ENCODE results near the gene PARP2. TPM values are rescaled to one million over a fixed set of nuclear protein-coding genes. Genes with fewer than 3 reads are reported as not detected.

The PARP2 gene
- total and polyA plus RNA-seq, 9 of the 15 experiments (the other 6 are each of a cell fraction or from before 2014, with no cell fraction given) = 19.7 to 50.5 (median 29.9) TPM

- no peak for TF ChIP-seq FOXA3 (CRISPR knock-in tag; conservative IDR thresholded peaks at IDR 0.05 in 1 of 2, IDR thresholded peaks at IDR 0.05 in 1 of 2)
- TF ChIP-seq MXI1 (IDR thresholded peaks at IDR 0.05; ENCODE audit: low read depth, low read length) = no peak
- no peak for TF ChIP-seq MLX (CRISPR knock-in tag; conservative IDR thresholded peaks at IDR 0.05)
- no peak for TF ChIP-seq THRAP3 (IDR thresholded peaks at IDR 0.05; ENCODE audit: borderline replicate concordance)
- TF ChIP-seq, protein P1, sequence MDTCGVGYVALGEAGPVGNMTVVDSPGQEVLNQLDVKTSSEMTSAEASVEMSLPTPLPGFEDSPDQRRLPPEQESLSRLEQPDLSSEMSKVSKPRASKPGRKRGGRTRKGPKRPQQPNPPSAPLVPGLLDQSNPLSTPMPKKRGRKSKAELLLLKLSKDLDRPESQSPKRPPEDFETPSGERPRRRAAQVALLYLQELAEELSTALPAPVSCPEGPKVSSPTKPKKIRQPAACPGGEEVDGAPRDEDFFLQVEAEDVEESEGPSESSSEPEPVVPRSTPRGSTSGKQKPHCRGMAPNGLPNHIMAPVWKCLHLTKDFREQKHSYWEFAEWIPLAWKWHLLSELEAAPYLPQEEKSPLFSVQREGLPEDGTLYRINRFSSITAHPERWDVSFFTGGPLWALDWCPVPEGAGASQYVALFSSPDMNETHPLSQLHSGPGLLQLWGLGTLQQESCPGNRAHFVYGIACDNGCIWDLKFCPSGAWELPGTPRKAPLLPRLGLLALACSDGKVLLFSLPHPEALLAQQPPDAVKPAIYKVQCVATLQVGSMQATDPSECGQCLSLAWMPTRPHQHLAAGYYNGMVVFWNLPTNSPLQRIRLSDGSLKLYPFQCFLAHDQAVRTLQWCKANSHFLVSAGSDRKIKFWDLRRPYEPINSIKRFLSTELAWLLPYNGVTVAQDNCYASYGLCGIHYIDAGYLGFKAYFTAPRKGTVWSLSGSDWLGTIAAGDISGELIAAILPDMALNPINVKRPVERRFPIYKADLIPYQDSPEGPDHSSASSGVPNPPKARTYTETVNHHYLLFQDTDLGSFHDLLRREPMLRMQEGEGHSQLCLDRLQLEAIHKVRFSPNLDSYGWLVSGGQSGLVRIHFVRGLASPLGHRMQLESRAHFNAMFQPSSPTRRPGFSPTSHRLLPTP (IDR thresholded peaks at IDR 0.05; ENCODE audit: borderline replicate concordance, extremely low read depth, insufficient read length) = no peak
- no peak for TF ChIP-seq ZKSCAN3 (CRISPR knock-in tag; IDR thresholded peaks at IDR 0.05)
Measured at GRCh38 chr14:20365928-20366327, 22.5 kb downstream of the PARP2 start (continued).

GRCh38 chr14:20372796-20373195 lies 29.4 kb downstream of the PARP2 start:
- no peaks in the 10 kb centered on the region for H4K20me1 ChIP-seq (replicated peaks; ENCODE audit: control insufficient read depth, insufficient read depth, low read length)
- FAIRE-seq (no peak), DNase-seq (ENCODE audit: extremely low read depth in 1 of 4, low spot score in 3 of 4) (no peak), ATAC-seq (no peak)
- H3K79me2 ChIP-seq (ENCODE audit: control insufficient read depth, insufficient read depth, low read length) = no peaks in the 10 kb centered on the region
- no TSS peak for BruUV-seq (replicated peaks)
- no peaks in the 10 kb centered on the region for H3K27me3 ChIP-seq (ENCODE audit: control insufficient read depth in 2 of 2, insufficient read depth in 2 of 2, low read length in 2 of 2)
- H3K36me3 ChIP-seq (ENCODE audit: control insufficient read depth, insufficient read depth, low read length) = peaks cover 43% of the 10 kb centered on the region
- H3K4me3 ChIP-seq = no peak overlapping the region
- intact Hi-C loops (cut with micrococcal nuclease) (no loop called here), in situ Hi-C loops (cut with MboI) (no loop called here)
- ChIA-PET CTCF (ENCODE audit: low intra/inter-chr PET ratio) (no interaction called here), POLR2A (no interaction called here)
- WGBS (ENCODE audit: insufficient coverage, low coverage, missing lambda C conversion rate) = 71% methylated on average over 4 of the region's 5 CpGs
- no peak overlapping the region for H3K27ac ChIP-seq (ENCODE audit: extremely low read depth, low read depth, low read length)
- no peak overlapping the region for H3K9ac ChIP-seq (ENCODE audit: insufficient read depth in 1 of 2, low read depth in 2 of 2, low read length in 2 of 2)
- H3K9me3 ChIP-seq (replicated peaks; ENCODE audit: control insufficient read depth, insufficient read depth, low read depth, low read length) = no peaks in the 10 kb centered on the region
- no peaks in the 10 kb centered on the region for H3K9me1 ChIP-seq (ENCODE audit: control insufficient read depth, insufficient read depth, low read length)
- no peak overlapping the region for H2AFZ ChIP-seq (ENCODE audit: low read depth, low read length)
- H3K4me1 ChIP-seq (replicated peaks in 1 of 2; ENCODE audit: control insufficient read depth in 2 of 2, insufficient read depth in 2 of 2, low read length in 2 of 2) = no peaks in the 10 kb centered on the region
- H3K4me2 ChIP-seq (ENCODE audit: insufficient read depth, low read length) = no peak overlapping the region
- TF ChIP-seq ZBED1 (IDR thresholded peaks at IDR 0.05) = no peak
- TF ChIP-seq ARID4B (CRISPR knock-in tag; IDR thresholded peaks at IDR 0.05) = no peak
- no peak for TF ChIP-seq PRPF4 (IDR thresholded peaks at IDR 0.05; ENCODE audit: insufficient read depth, low read depth, low read length, poor library complexity, severe bottlenecking)
- TF ChIP-seq GATAD2A (IDR thresholded peaks at IDR 0.05) = no peak
- no peak for TF ChIP-seq CHCHD3 (CRISPR knock-in tag; IDR thresholded peaks at IDR 0.05)
- TF ChIP-seq RFX5 (IDR thresholded peaks at IDR 0.05; ENCODE audit: low read depth, low read length) = no peak
- TF ChIP-seq ZSCAN29 (IDR thresholded peaks at IDR 0.05) = no peak
- no peak for TF ChIP-seq NONO (IDR thresholded peaks at IDR 0.05; ENCODE audit: low read depth in 2 of 2, low read length in 1 of 2)

All from K562 (cell line).